ENCODE data around the gene PCDHA5.
"Not testable (repeated sequence)": the region's sequence is repeated elsewhere in the genome, so short reads cannot be mapped to it uniquely, and the experiment has no call there.

Gene PCDHA5

GRCh38 chr5:140796718-140797095 lies 24.7 kb upstream of the PCDHA5 start:
- Histone ChIP-seq H3K9me3 (ENCODE audit: control insufficient read depth, insufficient read depth, low read length) (no peaks in the 10 kb centered on the region), H3K4me3 (ENCODE audit: low read length) (no peak overlapping the region), H3K36me3 (ENCODE audit: control insufficient read depth, insufficient read depth, low read length) (no peaks in the 10 kb centered on the region), H3K4me1 (ENCODE audit: control insufficient read depth, insufficient read depth, low read length) (no peaks in the 10 kb centered on the region), H3K27ac (ENCODE audit: low read length) (no peak overlapping the region), H3K27me3 (ENCODE audit: control insufficient read depth, insufficient read depth, low read length) (no peaks in the 10 kb centered on the region)
- no CpG with 5 or more reads among the region's 39 CpGs for WGBS (ENCODE audit: insufficient coverage, insufficient read length)
- no peak for DNase-seq (ENCODE audit: low read depth, low spot score)

GRCh38 chr5:140800816-140801493 lies 20.5 kb upstream of the PCDHA5 start, which contains the start of gene PCDHA3:
Gene PCDHA3 (plus strand): TSS chr5:140801057.
- peaks cover 4% of the 10 kb centered on the region; the same call in 1 of the 2 replicates for H3K36me3 ChIP-seq (ENCODE audit: control insufficient read depth, insufficient read depth, low read length)
- no CpG with 5 or more reads among the region's 29 CpGs for WGBS (ENCODE audit: insufficient coverage, insufficient read length)
- H3K27me3 ChIP-seq (ENCODE audit: control insufficient read depth, insufficient read depth, low read length) = no peaks in the 10 kb centered on the region
- peak within 1 kb of the TSS; percentile 52; the same call in 1 of the 2 replicates for H3K4me3 ChIP-seq (ENCODE audit: low read length)
- no peaks in the 10 kb centered on the region for H3K4me1 ChIP-seq (ENCODE audit: control insufficient read depth, insufficient read depth, low read length)
- H3K9me3 ChIP-seq (ENCODE audit: control insufficient read depth, insufficient read depth, low read length) = no peaks in the 10 kb centered on the region
- H3K27ac ChIP-seq (ENCODE audit: low read length) = no peak within 1 kb of the TSS
- no peak for DNase-seq (ENCODE audit: low read depth, low spot score)

- Histone ChIP-seq H3K27ac (ENCODE audit: low read length) (no peak overlapping the region), H3K4me1 (ENCODE audit: control insufficient read depth, insufficient read depth, low read length) (no peaks in the 10 kb centered on the region), H3K27me3 (ENCODE audit: control insufficient read depth, insufficient read depth, low read length) (no peaks in the 10 kb centered on the region), H3K9me3 (ENCODE audit: control insufficient read depth, insufficient read depth, low read length) (no peaks in the 10 kb centered on the region), H3K36me3 (ENCODE audit: control insufficient read depth, insufficient read depth, low read length) (peaks cover 4% of the 10 kb centered on the region; the same call in 1 of the 2 replicates), H3K4me3 (ENCODE audit: low read length) (peak overlapping the region; percentile 52; the same call in 1 of the 2 replicates)
- no CpG with 5 or more reads among the region's 16 CpGs for WGBS (ENCODE audit: insufficient coverage, insufficient read length)
- no peak for DNase-seq (ENCODE audit: low read depth, low spot score)
Measured at GRCh38 chr5:140801494-140801841, 19.9 kb upstream of the PCDHA5 start.

- H3K27me3 ChIP-seq (ENCODE audit: control insufficient read depth, insufficient read depth, low read length); H3K4me1 ChIP-seq (ENCODE audit: control insufficient read depth, insufficient read depth, low read length); DNase-seq (ENCODE audit: low read depth, low spot score); H3K4me3 ChIP-seq (ENCODE audit: low read length); H3K9me3 ChIP-seq (ENCODE audit: control insufficient read depth, insufficient read depth, low read length); H3K27ac ChIP-seq (ENCODE audit: low read length); H3K36me3 ChIP-seq (ENCODE audit: control insufficient read depth, insufficient read depth, low read length): not testable (repeated sequence)
- WGBS (ENCODE audit: insufficient coverage, insufficient read length) = no CpG with 5 or more reads among the region's 45 CpGs
Measured at GRCh38 chr5:140802381-140802780, 19.0 kb upstream of the PCDHA5 start.

GRCh38 chr5:140802781-140803271 lies 18.6 kb upstream of the PCDHA5 start:
- H3K36me3 ChIP-seq (ENCODE audit: control insufficient read depth, insufficient read depth, low read length) = peaks cover 4% of the 10 kb centered on the region; the same call in 1 of the 2 replicates
- no peaks in the 10 kb centered on the region for H3K27me3 ChIP-seq (ENCODE audit: control insufficient read depth, insufficient read depth, low read length)
- no peaks in the 10 kb centered on the region for H3K9me3 ChIP-seq (ENCODE audit: control insufficient read depth, insufficient read depth, low read length)
- H3K4me1 ChIP-seq (ENCODE audit: control insufficient read depth, insufficient read depth, low read length) = no peaks in the 10 kb centered on the region
- H3K27ac ChIP-seq (ENCODE audit: low read length) = no peak overlapping the region
- H3K4me3 ChIP-seq (ENCODE audit: low read length) = no peak overlapping the region
- no CpG with 5 or more reads among the region's 53 CpGs for WGBS (ENCODE audit: insufficient coverage, insufficient read length)
- no peak for DNase-seq (ENCODE audit: low read depth, low spot score)

- Histone ChIP-seq H3K4me3 (ENCODE audit: low read length) (peak within 1 kb of the TSS; percentile 74; the same call in 1 of the 2 replicates), H3K27me3 (ENCODE audit: control insufficient read depth, insufficient read depth, low read length) (no peaks in the 10 kb centered on the region), H3K4me1 (ENCODE audit: control insufficient read depth, insufficient read depth, low read length) (no peaks in the 10 kb centered on the region), H3K36me3 (ENCODE audit: control insufficient read depth, insufficient read depth, low read length) (peaks cover 4% of the 10 kb centered on the region; the same call in 1 of the 2 replicates), H3K27ac (ENCODE audit: low read length) (no peak within 1 kb of the TSS), H3K9me3 (ENCODE audit: control insufficient read depth, insufficient read depth, low read length) (no peaks in the 10 kb centered on the region)
- WGBS (ENCODE audit: insufficient coverage, insufficient read length) = no CpG with 5 or more reads among the region's 47 CpGs
- DNase-seq (ENCODE audit: low read depth, low spot score) = no peak
Measured at GRCh38 chr5:140806834-140807775, 14.3 kb upstream of the PCDHA5 start, which contains the start of gene PCDHA4. Gene PCDHA4 (plus strand): TSS chr5:140807068.

GRCh38 chr5:140808241-140808888 lies 13.0 kb upstream of the PCDHA5 start:
- DNase-seq (ENCODE audit: low read depth, low spot score); H3K4me3 ChIP-seq (ENCODE audit: low read length): not testable (repeated sequence)
- no CpG with 5 or more reads among the region's 62 CpGs for WGBS (ENCODE audit: insufficient coverage, insufficient read length)

GRCh38 chr5:140808889-140809291 lies 12.5 kb upstream of the PCDHA5 start:
- WGBS (ENCODE audit: insufficient coverage, insufficient read length) = no CpG with 5 or more reads among the region's 43 CpGs
- H3K27ac ChIP-seq (ENCODE audit: low read length) = no peak overlapping the region
- H3K4me1 ChIP-seq (ENCODE audit: control insufficient read depth, insufficient read depth, low read length) = no peaks in the 10 kb centered on the region
- H3K4me3 ChIP-seq (ENCODE audit: low read length) = no peak overlapping the region
- no peaks in the 10 kb centered on the region for H3K36me3 ChIP-seq (ENCODE audit: control insufficient read depth, insufficient read depth, low read length)
- DNase-seq (ENCODE audit: low read depth, low spot score) = no peak
- no peaks in the 10 kb centered on the region for H3K27me3 ChIP-seq (ENCODE audit: control insufficient read depth, insufficient read depth, low read length)
- H3K9me3 ChIP-seq (ENCODE audit: control insufficient read depth, insufficient read depth, low read length) = no peaks in the 10 kb centered on the region

More at GRCh38 chr5:140808241-140808888, 13.0 kb upstream of the PCDHA5 start:
- not testable (repeated sequence) for H3K4me1 ChIP-seq (ENCODE audit: control insufficient read depth, insufficient read depth, low read length); H3K27ac ChIP-seq (ENCODE audit: low read length); H3K36me3 ChIP-seq (ENCODE audit: control insufficient read depth, insufficient read depth, low read length); H3K9me3 ChIP-seq (ENCODE audit: control insufficient read depth, insufficient read depth, low read length); H3K27me3 ChIP-seq (ENCODE audit: control insufficient read depth, insufficient read depth, low read length)

- Histone ChIP-seq H3K36me3 (ENCODE audit: control insufficient read depth, insufficient read depth, low read length) (no peaks in the 10 kb centered on the region), H3K4me3 (ENCODE audit: low read length) (no peak overlapping the region), H3K4me1 (ENCODE audit: control insufficient read depth, insufficient read depth, low read length) (no peaks in the 10 kb centered on the region), H3K27ac (ENCODE audit: low read length) (no peak overlapping the region), H3K9me3 (ENCODE audit: control insufficient read depth, insufficient read depth, low read length) (no peaks in the 10 kb centered on the region), H3K27me3 (ENCODE audit: control insufficient read depth, insufficient read depth, low read length) (no peaks in the 10 kb centered on the region)
- no CpG with 5 or more reads among the region's 6 CpGs for WGBS (ENCODE audit: insufficient coverage, insufficient read length)
- no peak for DNase-seq (ENCODE audit: low read depth, low spot score)
Measured at GRCh38 chr5:140822281-140822629, 842 bp downstream of the PCDHA5 start.

- H3K4me1 ChIP-seq (ENCODE audit: control insufficient read depth, insufficient read depth, low read length); H3K36me3 ChIP-seq (ENCODE audit: control insufficient read depth, insufficient read depth, low read length); H3K27ac ChIP-seq (ENCODE audit: low read length); H3K9me3 ChIP-seq (ENCODE audit: control insufficient read depth, insufficient read depth, low read length); H3K27me3 ChIP-seq (ENCODE audit: control insufficient read depth, insufficient read depth, low read length); DNase-seq (ENCODE audit: low read depth, low spot score); H3K4me3 ChIP-seq (ENCODE audit: low read length): not testable (repeated sequence)
- no CpG with 5 or more reads among the region's 48 CpGs for WGBS (ENCODE audit: insufficient coverage, insufficient read length)
Measured at GRCh38 chr5:140822969-140823368, 1.6 kb downstream of the PCDHA5 start.
